CD4-positive, alpha-beta T cell treated with Interferon alpha-2 for 1 hour (primary cell): Measurements from ENCODE around the gene THUMPD2.
A peak's percentile ranks its signal among the peaks of the same experiment; 100 is the strongest.
"Not testable (repeated sequence)": the region's sequence is repeated elsewhere in the genome, so short reads cannot be mapped to it uniquely, and the experiment has no call there.

Experiments used
- DNase-seq, 2 donors: peaks; one replicate each; pipeline ENCODE4 v3.0.0-alpha.2; 2020 to 2022

The THUMPD2 gene

DNA sequence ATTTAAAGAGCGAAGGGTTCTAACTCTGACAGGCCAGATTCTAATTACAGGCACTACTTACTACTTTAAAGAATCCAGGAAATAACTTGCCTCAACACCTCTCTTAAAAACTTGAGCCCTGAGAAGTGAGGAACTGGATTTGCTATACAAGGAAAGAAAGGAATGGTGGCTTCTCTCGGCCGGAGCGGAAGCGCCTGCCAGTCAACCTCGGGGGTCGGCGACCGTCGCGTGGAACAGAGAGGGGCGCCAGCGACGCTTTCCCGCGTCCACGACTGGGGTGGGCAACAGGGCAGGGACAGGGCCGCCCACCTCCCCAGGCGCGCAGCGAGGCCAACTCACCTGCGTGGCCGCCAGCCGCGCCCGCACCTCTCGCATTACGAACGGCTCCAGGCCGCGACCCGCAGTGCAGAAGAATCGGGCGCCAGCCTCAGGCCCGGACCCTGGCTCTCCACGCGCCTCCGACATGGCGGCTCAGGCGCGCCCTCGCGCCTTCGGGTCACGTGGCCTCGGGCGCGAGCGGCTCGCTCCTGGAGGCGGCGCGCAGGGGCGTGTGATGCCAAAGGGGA, at the start of gene THUMPD2:
Gene THUMPD2, minus strand, starts transcription at position 484 of the 566 bp plus-strand sequence. Its CDS starts 19 bp downstream, at position 465.
- peak; percentile 62 to 69 for DNase-seq

DNA sequence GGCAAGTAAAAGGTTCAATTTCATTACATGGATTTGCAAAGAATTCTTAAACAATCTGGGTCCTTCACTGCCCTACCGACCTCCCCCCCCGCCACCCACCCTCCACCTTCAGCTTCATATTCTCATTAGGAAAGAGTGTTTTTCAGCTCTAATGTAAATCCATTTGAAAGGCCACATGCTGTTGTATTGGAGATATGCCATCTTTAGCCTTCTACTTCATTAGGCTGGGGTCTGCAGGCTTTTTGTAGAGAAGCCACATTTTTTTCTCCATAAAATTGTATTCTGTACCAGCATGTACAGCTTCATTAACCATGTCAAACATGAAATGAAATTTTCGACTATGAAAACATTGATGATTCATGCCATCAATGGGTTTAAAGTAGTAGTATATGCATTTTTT, 42.8 kb upstream of the THUMPD2 start:
- DNase-seq, result no peak

DNA sequence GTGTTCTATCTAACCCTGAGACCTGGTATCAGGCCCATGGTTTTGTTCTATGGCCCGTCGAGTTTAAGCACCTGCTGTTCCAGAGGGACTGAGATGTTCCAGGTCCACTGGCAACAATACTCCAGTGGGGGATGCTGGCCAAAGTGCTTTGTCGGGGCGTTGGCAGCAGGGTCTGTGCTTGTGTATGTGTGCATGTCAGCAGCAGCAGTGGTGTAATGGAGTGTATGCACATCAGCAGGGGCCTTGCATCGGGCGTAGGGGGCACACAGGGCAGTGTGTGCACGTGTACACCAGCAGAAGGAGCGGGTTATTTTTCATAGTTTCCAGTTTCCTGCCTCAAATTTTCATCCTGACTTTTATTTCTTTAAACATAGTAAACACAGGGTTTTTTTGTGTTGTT, 37.8 kb upstream of the THUMPD2 start:
- no peak for DNase-seq

DNA sequence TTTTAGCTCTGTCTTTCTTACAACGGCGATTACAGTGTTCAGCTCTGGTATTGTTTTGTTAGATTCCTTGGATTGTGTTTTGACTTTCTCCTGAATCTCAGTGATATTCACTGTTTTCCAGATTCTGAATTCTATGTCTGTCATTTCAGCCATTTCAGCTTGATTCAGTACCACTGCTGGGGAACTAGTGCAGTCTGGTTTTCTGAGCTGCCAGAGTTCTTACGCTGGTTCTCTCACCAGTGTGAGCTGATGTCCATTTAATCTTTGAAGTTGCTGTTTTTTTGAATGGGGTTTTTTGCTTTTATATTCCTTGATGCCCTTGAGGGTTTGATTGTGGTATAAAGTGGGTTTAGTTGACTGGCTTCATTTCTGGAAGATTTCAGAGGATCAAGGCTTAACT, 37.4 kb upstream of the THUMPD2 start:
- DNase-seq, result no peak

DNA sequence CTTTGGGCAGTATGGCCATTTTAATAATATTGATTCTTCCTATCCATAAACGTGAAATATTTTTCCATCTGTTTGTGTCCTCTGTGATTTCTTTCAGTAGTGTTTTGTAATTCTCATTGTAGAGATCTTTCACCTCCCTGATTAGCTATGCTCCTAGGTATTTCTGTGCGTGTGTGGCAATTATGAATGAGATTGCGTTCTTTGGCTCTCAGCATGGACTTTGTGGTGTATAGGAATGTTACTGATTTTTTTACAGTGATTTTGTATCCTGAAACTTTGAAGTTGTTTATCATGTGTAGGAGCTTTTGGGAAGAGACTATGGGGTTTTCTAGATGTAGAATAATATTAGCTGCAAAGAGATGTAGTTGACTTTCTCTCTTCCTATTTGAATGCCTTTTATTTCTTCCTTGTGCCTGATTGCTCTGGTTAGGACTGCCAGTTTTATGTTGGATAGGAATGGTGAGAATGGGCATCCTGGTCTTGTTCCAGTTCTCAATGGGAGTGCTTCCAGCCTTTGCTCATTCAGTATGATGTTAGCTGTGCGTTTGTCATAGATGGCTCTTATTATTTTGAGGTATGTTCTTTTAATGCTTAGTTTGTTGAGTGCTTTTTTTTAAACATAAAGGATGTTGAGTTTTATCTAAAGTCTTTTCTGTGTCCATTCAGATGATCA, 27.0 kb upstream of the THUMPD2 start:
- no peak for DNase-seq

- no peak for DNase-seq
Observed at GRCh38 chr2:39803839-39804238, 24.8 kb upstream of the THUMPD2 start.

DNA sequence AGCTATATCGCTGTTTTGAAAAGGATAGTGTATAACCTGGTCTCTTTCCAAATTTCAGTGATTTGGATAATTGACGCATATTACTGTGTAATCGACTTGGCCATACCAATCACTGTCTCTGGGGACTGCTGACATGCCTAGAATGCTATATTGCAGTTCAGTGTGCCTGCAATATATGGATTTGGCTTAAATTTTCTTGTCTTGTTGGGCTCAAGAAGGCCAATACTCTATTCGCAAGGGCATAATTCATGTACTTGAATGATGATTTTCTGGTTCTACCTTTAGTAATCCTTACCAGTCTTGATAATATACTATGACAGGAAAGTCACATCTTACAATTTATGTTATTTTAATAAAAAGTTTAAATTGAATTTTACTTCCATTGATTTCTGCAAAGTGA, 21.7 kb upstream of the THUMPD2 start:
- DNase-seq, result no peak

- DNase-seq, result no peak
Observed at GRCh38 chr2:39796134-39796533, 17.1 kb upstream of the THUMPD2 start.

- not testable (repeated sequence) for DNase-seq
Observed at GRCh38 chr2:39790216-39790818, 11.3 kb upstream of the THUMPD2 start.

- no peak for DNase-seq
Observed at GRCh38 chr2:39787950-39788349, 8.9 kb upstream of the THUMPD2 start.

GRCh38 chr2:39786761-39787522, 7.9 kb upstream of the THUMPD2 start:
- DNase-seq, result no peak

GRCh38 chr2:39782591-39782990, 3.5 kb upstream of the THUMPD2 start:
- DNase-seq, result no peak

DNA sequence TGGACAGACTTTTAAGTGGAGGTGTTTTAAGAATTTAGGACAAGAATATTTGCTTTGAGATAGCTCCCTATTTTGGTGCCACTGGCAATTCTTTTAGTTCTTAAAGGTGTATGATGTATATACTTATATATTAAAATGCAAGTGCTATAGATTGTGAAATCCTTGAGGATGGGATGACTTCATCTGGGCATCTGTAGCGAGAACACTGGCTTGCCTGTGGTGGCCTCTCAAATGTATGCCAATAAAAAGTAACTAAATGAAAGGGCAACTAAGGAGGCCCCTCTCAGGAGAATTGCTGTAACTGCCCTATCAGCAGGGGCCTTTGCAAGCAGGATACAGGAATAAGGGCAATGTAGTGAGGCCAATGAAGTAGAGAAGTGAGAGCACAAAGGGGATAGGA, 2.6 kb upstream of the THUMPD2 start:
- no peak for DNase-seq

DNA sequence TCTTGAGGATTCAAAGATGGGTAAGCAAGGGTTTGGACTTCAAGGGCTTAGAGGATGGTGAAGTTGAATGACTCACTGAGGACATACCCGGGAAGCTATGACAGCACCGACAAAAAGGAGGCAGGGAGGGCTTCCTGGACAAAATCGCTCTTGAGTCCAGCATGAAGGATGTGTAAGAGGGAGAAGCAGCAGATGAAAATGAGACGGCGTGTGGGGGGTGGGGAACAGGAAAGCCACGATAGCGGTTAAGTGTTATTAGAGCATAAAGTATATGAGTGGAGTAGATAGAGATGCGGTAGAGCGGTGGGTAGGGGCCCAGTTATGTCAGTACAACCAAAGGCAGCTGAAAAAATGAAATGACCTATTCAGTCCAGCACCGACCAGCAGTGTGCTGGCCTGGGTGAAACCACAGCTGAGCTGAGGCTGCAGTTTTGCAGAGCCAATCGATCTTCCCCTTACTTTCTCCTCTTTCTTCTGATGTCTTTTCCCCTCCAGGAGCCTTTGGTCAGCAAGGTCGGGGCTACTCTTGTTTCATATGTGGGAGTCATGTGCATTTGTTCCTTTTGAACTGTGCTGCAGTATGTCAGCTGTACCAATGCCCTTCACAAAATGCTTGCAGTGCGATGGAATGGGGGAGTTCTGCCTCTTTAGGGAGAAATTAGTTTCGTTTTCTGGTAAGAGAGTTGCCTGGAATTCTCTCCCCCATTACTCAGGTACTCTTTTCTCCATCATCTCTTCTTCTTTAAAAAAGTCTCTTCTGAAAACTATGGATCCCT, 2.0 kb upstream of the THUMPD2 start:
- peak in 1 of 2 donors; percentile 4 for DNase-seq

DNA sequence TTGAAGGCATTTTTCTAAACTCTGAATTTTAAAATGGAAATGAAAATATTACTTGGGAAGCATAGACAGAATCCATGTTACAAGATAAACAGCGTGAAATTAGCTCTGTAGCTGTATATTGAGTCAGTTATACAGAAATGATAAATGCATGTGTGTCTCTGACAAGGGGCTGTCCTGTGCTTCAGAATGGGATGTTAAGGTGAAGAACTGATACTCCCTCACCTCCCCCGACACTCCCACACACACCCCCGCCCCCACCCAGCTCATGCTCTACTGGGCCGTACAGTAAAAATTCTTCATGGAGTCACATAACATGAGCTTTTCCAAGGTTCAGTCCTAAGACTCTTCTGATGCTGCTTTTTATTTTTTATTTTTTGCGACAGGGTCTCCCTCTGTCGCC, 869 bp upstream of the THUMPD2 start:
- DNase-seq, result no peak

GRCh38 chr2:39779341-39779851, 338 bp upstream of the THUMPD2 start:
- no peak for DNase-seq

- no peak for DNase-seq
Observed at GRCh38 chr2:39778233-39778632, 825 bp downstream of the THUMPD2 start.

DNA sequence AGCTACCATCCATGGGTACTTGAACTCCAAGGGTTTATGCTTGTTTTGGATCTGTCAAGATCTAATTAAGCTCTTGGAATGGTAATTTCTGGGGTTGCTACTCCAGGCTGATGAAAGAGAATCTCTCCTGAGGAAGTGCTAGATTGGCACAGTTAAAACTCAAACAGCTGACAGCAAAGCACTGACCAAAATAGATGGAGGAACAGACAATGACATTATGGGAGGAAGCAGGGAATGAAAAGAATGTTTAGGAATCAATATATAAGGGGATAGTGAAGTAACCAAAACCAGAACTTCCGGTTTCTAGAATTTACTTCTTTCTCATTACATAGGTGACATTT, 6.3 kb downstream of the THUMPD2 start:
- DNase-seq, result no peak

DNA sequence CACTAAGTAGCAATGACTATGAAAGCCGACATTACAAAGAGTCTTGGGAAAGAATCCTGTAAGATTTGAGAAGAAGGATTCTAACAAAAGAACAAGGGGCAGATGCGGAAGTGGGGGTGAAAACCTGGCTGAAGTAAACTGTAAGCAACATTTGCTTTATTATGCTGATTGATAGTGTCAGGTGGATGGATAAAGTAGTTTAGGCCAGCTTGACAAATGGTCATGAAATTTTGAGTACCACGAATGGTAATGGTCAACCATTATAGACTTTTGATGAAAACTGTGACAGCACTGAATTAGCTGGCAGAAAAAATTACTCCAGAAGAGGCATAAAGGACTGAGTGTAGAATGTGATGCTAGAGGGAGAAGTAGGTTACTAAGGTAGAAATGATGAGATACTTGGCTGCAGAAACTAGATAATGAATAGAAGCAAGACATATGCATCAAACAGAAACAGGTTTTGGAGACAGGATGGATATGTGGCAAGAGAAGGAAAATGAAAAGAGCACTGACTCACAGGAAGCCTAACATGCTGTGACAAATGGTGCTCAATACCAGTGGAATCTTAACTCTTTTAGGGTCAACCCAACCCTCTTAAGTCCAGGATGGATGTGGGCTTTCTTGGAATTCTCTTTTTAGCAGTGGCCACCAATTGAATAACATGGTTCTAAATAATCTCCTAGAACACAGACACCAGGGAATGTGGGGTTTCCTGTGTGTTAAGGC, 6.8 kb downstream of the THUMPD2 start:
- no peak for DNase-seq

GRCh38 chr2:39762448-39762847, 16.6 kb downstream of the THUMPD2 start:
- DNase-seq, result no peak

DNA sequence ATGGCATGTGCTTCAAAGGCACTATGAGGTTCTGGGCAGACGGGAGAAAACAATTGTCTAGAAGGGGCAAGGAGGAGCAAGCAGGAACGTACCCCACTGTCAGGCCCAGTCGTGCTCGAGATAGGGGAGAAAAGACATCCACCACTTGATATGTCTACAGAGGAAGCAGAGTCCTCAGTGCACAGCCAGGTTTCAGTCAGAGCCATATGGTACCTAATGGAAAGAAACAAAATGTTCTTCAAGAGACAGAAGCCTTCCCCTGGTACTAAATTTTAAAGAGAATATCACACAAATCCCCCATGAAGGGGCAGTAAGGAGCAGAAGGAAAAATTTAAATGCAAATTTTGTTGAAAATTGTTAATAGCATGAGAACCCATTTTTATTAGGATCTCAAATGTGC, 21.9 kb downstream of the THUMPD2 start:
- no peak for DNase-seq

DNA sequence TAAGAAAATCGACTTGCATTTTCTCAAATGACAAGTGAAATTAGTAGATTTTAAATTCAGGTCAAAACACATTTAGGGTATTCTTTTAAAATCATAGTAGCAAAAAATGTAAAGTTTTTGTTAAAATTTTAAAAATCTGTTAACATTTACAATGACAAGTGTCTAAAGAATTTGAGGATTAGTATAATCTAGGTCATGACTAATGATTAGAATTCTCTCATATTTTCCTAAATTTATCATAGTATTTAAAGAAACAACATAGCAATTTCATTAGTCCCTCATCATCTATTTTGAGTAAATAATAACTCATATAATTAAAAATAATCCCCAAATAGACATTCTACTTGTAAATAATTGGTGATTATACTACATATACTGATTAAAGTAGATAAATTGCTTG, 23.6 kb downstream of the THUMPD2 start:
- DNase-seq, result no peak
